Esophagus muscularis mucosa (tissue), 4 donors: ENCODE data around the gene GPR82. TPM values are rescaled to one million over a fixed set of nuclear protein-coding genes. Genes with fewer than 3 reads are reported as not detected.

ENCODE experiments used
- DNase-seq: peaks from one replicate; pipeline ENCODE4 v3.0.0-alpha.2; 2017; ENCODE audit errors: extremely low spot score
- H3K27ac ChIP-seq, 4 donors: fragments of 200-600 bp; sonication (generic); replicated peaks in 1 of 4; 1 replicate in 3 of 4; 2 replicates in 1 of 4; pipeline ENCODE4 v1.5.1; 2016 to 2019; ENCODE audit warnings: mild to moderate bottlenecking in 1 of 4
- H3K27me3 ChIP-seq, 4 donors: fragments of 200-600 bp; sonication (generic); one replicate each; pipeline versions ENCODE4 v1.5.1 to v1.6.0; 2016 to 2019
- H3K36me3 ChIP-seq, 4 donors: fragments of 200-600 bp; sonication (generic); one replicate each; pipeline ENCODE4 v1.5.1; 2016 to 2019
- H3K4me1 ChIP-seq, 4 donors: fragments of 200-600 bp; sonication (generic); one replicate each; pipeline ENCODE4 v1.5.1; 2016 to 2019
- H3K4me3 ChIP-seq, 4 donors: fragments of 200-600 bp; sonication (generic); 1 replicate in 2 of 4; 2 replicates in 2 of 4; pipeline ENCODE4 v1.5.1; 2016 to 2019; ENCODE audit warnings: mild to moderate bottlenecking in 4 of 4, moderate library complexity in 1 of 4
- H3K9me3 ChIP-seq, 4 donors: fragments of 200-600 bp; sonication (generic); 1 replicate in 3 of 4; 2 replicates in 1 of 4; pipeline ENCODE4 v1.5.1; 2016 to 2019
- EP300 ChIP-seq: sonication (generic); formaldehyde crosslinking; IDR thresholded peaks from one replicate; pipeline ENCODE4 v1.6.1; 2017; ENCODE audit warnings: antibody characterized with exemption
- POLR2A ChIP-seq: fragments of 450-650 bp; IDR thresholded peaks from one replicate; pipeline ENCODE4 v1.6.1; 2017; ENCODE audit warnings: antibody characterized with exemption, moderate library complexity, mild to moderate bottlenecking, low read depth
- POLR2AphosphoS5 ChIP-seq, 2 donors: sonication (generic); formaldehyde crosslinking; IDR thresholded peaks; one replicate each; pipeline ENCODE4 v1.6.1; 2017; ENCODE audit warnings: antibody characterized with exemption in 2 of 2
- WGBS: methylation state at CpG from one replicate; pipeline ENCODE4 v1.1.5; 2018; 5-methylcytosine and 5-hydroxymethylcytosine counted together
- intact Hi-C: fragments of 100-400 bp; cut with DNase I; formaldehyde crosslinking; loops from one replicate; pipeline ENCODE4 v1.15.1; 2023
- total RNA-seq, 4 donors: library from RNA; depleted of rRNA; stranded (reverse); fragments of >200 nt; gene quantifications; one replicate each; pipeline versions ENCODE4 v1.1.0 to v1.2.1, GENCODE V29; 2016
- TF ChIP-seq, protein P1 (sequence below), 3 experiments: fragments of 200-600 bp in 2 of 3; fragments of 450-650 bp in 1 of 3; sonication (generic) in 2 of 3; IDR thresholded peaks; one replicate each; pipeline ENCODE4 v1.5.1; 2017 to 2019; ENCODE audit warnings: antibody characterized with exemption in 3 of 3, mild to moderate bottlenecking in 2 of 3, moderate library complexity in 1 of 3

The GPR82 gene
- total RNA-seq, 4 donors from 2014 or later, result 0.13 to 0.42 (median 0.34) TPM; not detected in 1

DNA sequence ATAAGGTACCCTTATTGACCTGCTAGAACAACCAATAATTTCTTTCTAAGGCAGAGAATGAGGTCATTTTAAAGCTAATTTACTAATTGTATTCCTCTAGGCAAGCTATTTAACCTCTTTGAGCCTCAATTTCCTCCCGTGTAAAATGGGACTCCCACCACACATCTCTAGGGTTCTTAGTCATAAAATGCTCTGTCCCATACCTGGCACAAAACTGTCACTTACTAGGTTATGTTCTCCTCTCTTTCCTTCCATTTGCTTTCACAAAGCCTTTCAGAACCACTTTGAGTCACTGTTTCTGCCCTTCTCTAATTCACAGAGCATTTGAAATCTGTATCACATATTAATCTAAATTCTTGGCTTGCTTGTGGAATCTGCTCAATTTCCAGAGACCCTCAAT, 2.4 kb upstream of the GPR82 start:
- TF ChIP-seq POLR2A, result no peak
- TF ChIP-seq EP300, result no peak
- TF ChIP-seq, protein P1, sequence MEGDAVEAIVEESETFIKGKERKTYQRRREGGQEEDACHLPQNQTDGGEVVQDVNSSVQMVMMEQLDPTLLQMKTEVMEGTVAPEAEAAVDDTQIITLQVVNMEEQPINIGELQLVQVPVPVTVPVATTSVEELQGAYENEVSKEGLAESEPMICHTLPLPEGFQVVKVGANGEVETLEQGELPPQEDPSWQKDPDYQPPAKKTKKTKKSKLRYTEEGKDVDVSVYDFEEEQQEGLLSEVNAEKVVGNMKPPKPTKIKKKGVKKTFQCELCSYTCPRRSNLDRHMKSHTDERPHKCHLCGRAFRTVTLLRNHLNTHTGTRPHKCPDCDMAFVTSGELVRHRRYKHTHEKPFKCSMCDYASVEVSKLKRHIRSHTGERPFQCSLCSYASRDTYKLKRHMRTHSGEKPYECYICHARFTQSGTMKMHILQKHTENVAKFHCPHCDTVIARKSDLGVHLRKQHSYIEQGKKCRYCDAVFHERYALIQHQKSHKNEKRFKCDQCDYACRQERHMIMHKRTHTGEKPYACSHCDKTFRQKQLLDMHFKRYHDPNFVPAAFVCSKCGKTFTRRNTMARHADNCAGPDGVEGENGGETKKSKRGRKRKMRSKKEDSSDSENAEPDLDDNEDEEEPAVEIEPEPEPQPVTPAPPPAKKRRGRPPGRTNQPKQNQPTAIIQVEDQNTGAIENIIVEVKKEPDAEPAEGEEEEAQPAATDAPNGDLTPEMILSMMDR (IDR thresholded peaks at IDR 0.05), result no peak
- no peak for TF ChIP-seq POLR2AphosphoS5 (IDR thresholded peaks at IDR 0.05)

GRCh38 chrX:41722214-41722613, 1.8 kb upstream of the GPR82 start:
- WGBS, result 76% methylated on average over 3 of the region's 3 CpGs
- intact Hi-C loops, result no loop called here
- H3K36me3 ChIP-seq, result no peaks in the 10 kb centered on the region
- no peaks in the 10 kb centered on the region for H3K4me1 ChIP-seq
- peaks cover 0 to 26% (median 0%) of the 10 kb centered on the region in 4 donors for H3K9me3 ChIP-seq
- H3K4me3 ChIP-seq, result no peak overlapping the region
- H3K27me3 ChIP-seq, result no peaks in the 10 kb centered on the region
- H3K27ac ChIP-seq, result no peak overlapping the region
- no peak for DNase-seq
- TF ChIP-seq, protein P1 (IDR thresholded peaks at IDR 0.05), result no peak
- TF ChIP-seq POLR2A (no peak), POLR2AphosphoS5 (IDR thresholded peaks at IDR 0.05) (no peak), EP300 (no peak)

More for the DNA sequence above, 2.4 kb upstream of the GPR82 start:
- DNase-seq, result no peak
- H3K36me3 ChIP-seq, result no peaks in the 10 kb centered on the region
- intact Hi-C loops, result no loop called here
- no peaks in the 10 kb centered on the region for H3K27me3 ChIP-seq
- no peak overlapping the region for H3K4me3 ChIP-seq
- WGBS, result 69% methylated on average over 1 of the region's 1 CpG
- peaks cover 0 to 31% (median 0%) of the 10 kb centered on the region in 4 donors for H3K9me3 ChIP-seq
- no peaks in the 10 kb centered on the region for H3K4me1 ChIP-seq
- H3K27ac ChIP-seq, result no peak overlapping the region

- intact Hi-C loops, result no loop called here
- Histone ChIP-seq H3K4me3 (no peak overlapping the region), H3K27me3 (no peaks in the 10 kb centered on the region), H3K4me1 (no peaks in the 10 kb centered on the region), H3K9me3 (peaks cover 0 to 18% (median 0%) of the 10 kb centered on the region in 4 donors), H3K27ac (no peak overlapping the region), H3K36me3 (no peaks in the 10 kb centered on the region)
- DNase-seq, result no peak
- TF ChIP-seq POLR2AphosphoS5 (IDR thresholded peaks at IDR 0.05) (no peak), EP300 (no peak)
- TF ChIP-seq, protein P1 (IDR thresholded peaks at IDR 0.05), result no peak
- 73% methylated on average over 3 of the region's 3 CpGs for WGBS
These were observed 964 bp upstream of the GPR82 start for GRCh38 chrX:41722816-41723618.

DNA sequence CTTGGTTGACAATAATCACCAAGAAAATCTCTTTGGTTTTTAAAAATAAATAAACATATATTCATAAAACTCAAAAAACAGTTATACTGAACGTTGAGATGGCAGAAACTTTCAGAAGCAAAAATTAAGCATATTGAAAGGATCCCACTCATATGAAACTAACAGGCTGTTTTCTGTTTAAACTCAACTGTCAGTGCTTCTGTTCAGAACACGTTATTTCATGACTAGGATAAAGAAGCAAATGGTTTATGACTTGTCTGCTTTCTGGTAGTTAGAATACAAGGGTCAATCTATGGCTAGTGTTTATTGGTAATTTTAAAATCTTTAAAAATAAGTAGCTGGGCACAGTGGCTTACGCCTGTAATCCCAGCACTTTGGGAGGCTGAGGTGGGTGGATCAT, 4.1 kb downstream of the GPR82 start:
- DNase-seq, result no peak

More for the DNA sequence above, 4.1 kb downstream of the GPR82 start:
- H3K9me3 ChIP-seq, result no peaks in the 10 kb centered on the region
- no peaks in the 10 kb centered on the region for H3K27me3 ChIP-seq
- H3K36me3 ChIP-seq, result no peaks in the 10 kb centered on the region
- no peaks in the 10 kb centered on the region for H3K4me1 ChIP-seq
- no peak overlapping the region for H3K27ac ChIP-seq
- intact Hi-C loops, result no loop called here
- TF ChIP-seq, protein P1 (IDR thresholded peaks at IDR 0.05), result no peak
- no peak for TF ChIP-seq POLR2A
- no peak for TF ChIP-seq EP300
- no peak for TF ChIP-seq POLR2AphosphoS5 (IDR thresholded peaks at IDR 0.05)
- no peak overlapping the region for H3K4me3 ChIP-seq
- WGBS, result 65% methylated on average over 3 of the region's 3 CpGs
